H1 (cell line): Measurements from ENCODE around the gene AQP12A. TPM values are rescaled to one million over a fixed set of nuclear protein-coding genes. Genes with fewer than 3 reads are reported as not detected.
A peak's percentile ranks its signal among the peaks of the same experiment; 100 is the strongest.

ENCODE experiments used
- CTCF ChIA-PET: fragments of 300-600 bp; sonication (Branson Sonifier 250); formaldehyde crosslinking; loops from one replicate; lab custom pipeline; 2021; ENCODE audit not compliant: partially characterized antibody; lab: Charles Lee
- POLR2A ChIA-PET: fragments of 300-600 bp; sonication (Branson Sonifier 250); formaldehyde crosslinking; loops from one replicate; lab custom pipeline; 2021; ENCODE audit warnings: inconsistent platforms; ENCODE audit not compliant: partially characterized antibody; lab: Charles Lee
- DNase-seq, 2 experiments: peaks; one replicate each; pipeline versions ENCODE4 v3.0.0 to v3.0.0-alpha.2; 2010 to 2022; ENCODE audit warnings: low spot score in 2 of 2, low read depth in 1 of 2, mixed read lengths in 1 of 2
- FAIRE-seq: peaks from 2 replicates; lab custom pipeline; 2011; peaks lifted over from hg19 to GRCh38; lab: Jason Lieb, UNC
- H2AFZ ChIP-seq: 2 replicates; pipeline ENCODE4 v1.8.1; 2012; ENCODE audit warnings: low read length, inconsistent platforms
- H2AK5ac ChIP-seq: 2 replicates; pipeline ENCODE4 v1.6.1; 2013; ENCODE audit warnings: low read depth, low read length
- H2BK120ac ChIP-seq: replicated peaks from 2 replicates; pipeline ENCODE3; 2013; ENCODE audit warnings: low read depth, low read length, inconsistent platforms
- H2BK12ac ChIP-seq: 2 replicates; pipeline ENCODE4 v1.6.1; 2013; ENCODE audit warnings: low read depth, low read length
- H2BK15ac ChIP-seq: 2 replicates; pipeline ENCODE4 v1.6.1; 2013; ENCODE audit warnings: low read length
- H2BK20ac ChIP-seq: 2 replicates; pipeline ENCODE4 v1.6.1; 2013; ENCODE audit warnings: low read length
- H2BK5ac ChIP-seq: 2 replicates; pipeline ENCODE4 v1.6.1; 2013; ENCODE audit warnings: low read depth, low read length
- H3K14ac ChIP-seq: 2 replicates; pipeline ENCODE4 v1.6.1; 2013; ENCODE audit warnings: inconsistent platforms; ENCODE audit not compliant: insufficient read length
- H3K18ac ChIP-seq: 2 replicates; pipeline ENCODE4 v1.6.1; 2013; ENCODE audit warnings: low read length; ENCODE audit errors: extremely low read depth
- H3K23ac ChIP-seq: 2 replicates; pipeline ENCODE4 v1.6.1; 2013; ENCODE audit warnings: inconsistent platforms; ENCODE audit not compliant: insufficient read length
- H3K23me2 ChIP-seq: 2 replicates; pipeline ENCODE4 v1.6.1; 2013; ENCODE audit warnings: low read depth, low read length
- H3K27ac ChIP-seq: 2 replicates; pipeline ENCODE4 v1.6.1; 2011; ENCODE audit warnings: low read depth, low read length, inconsistent platforms
- H3K27me3 ChIP-seq, 4 experiments: replicated peaks in 1 of 4; 1 replicate in 1 of 4; 2 replicates in 3 of 4; pipeline versions ENCODE4 v1.6.1 to v1.8.1; 2011 to 2013; ENCODE audit warnings: low read length in 3 of 4, mild to moderate bottlenecking in 3 of 4, inconsistent platforms in 2 of 4, mixed read lengths in 2 of 4, moderate library complexity in 1 of 4; ENCODE audit not compliant: control insufficient read depth in 3 of 4, insufficient read depth in 3 of 4; ENCODE audit errors: extremely low read depth in 1 of 4
- H3K36me3 ChIP-seq, 4 experiments: 2 replicates each; pipeline versions ENCODE4 v1.6.1 to v1.8.1; 2011 to 2013; ENCODE audit warnings: mild to moderate bottlenecking in 4 of 4, low read length in 3 of 4, moderate library complexity in 2 of 4, control low read depth in 1 of 4, inconsistent platforms in 1 of 4; ENCODE audit not compliant: insufficient read depth in 4 of 4, control insufficient read depth in 2 of 4
- H3K4ac ChIP-seq: replicated peaks from 2 replicates; pipeline ENCODE3; 2013; ENCODE audit warnings: low read length, low read depth, mixed read lengths, inconsistent platforms; ENCODE audit not compliant: insufficient read length
- H3K4me1 ChIP-seq, 4 experiments: replicated peaks in 1 of 4; 1 replicate in 1 of 4; 2 replicates in 3 of 4; pipeline versions ENCODE4 v1.6.1 to v1.8.1; 2011 to 2013; ENCODE audit warnings: low read length in 3 of 4, inconsistent platforms in 2 of 4, mixed read lengths in 1 of 4; ENCODE audit not compliant: insufficient read depth in 4 of 4, control insufficient read depth in 3 of 4
- H3K4me2 ChIP-seq, 2 experiments: 2 replicates each; pipeline versions ENCODE4 v1.6.1 to v1.8.1; 2011 to 2013; ENCODE audit warnings: low read depth in 2 of 2, low read length in 2 of 2, control low read depth in 1 of 2, inconsistent platforms in 1 of 2, mild to moderate bottlenecking in 1 of 2; ENCODE audit not compliant: insufficient read depth in 1 of 2
- H3K4me3 ChIP-seq, 4 experiments: fragments of 200-600, 300-600 bp in 1 of 4; sonication (generic), shearing (Covaris generic), sonication (Bioruptor Twin) in 1 of 4; 2 replicates each; pipeline versions ENCODE4 v1.5.1 to v1.8.1; 2011 to 2016; ENCODE audit warnings: low read length in 4 of 4, low read depth in 3 of 4, control low read depth in 2 of 4, inconsistent platforms in 2 of 4, mild to moderate bottlenecking in 2 of 4, mixed read lengths in 1 of 4, moderate library complexity in 1 of 4; ENCODE audit not compliant: insufficient read depth in 2 of 4; ENCODE audit errors: extremely low read depth in 1 of 4
- H3K56ac ChIP-seq: replicated peaks from 2 replicates; pipeline ENCODE3; 2013; ENCODE audit warnings: low read depth, mild to moderate bottlenecking, mixed read lengths, low read length, inconsistent platforms; ENCODE audit not compliant: insufficient read length
- H3K79me1 ChIP-seq: 2 replicates; pipeline ENCODE4 v1.6.1; 2013; ENCODE audit warnings: low read depth, low read length, control low read depth
- H3K79me2 ChIP-seq, 2 experiments: 2 replicates each; pipeline versions ENCODE4 v1.6.1 to v1.8.1; 2012 to 2013; ENCODE audit warnings: low read length in 2 of 2, mild to moderate bottlenecking in 2 of 2, inconsistent platforms in 1 of 2; ENCODE audit not compliant: insufficient read depth in 2 of 2, control insufficient read depth in 1 of 2
- H3K9ac ChIP-seq, 4 experiments: replicated peaks in 1 of 4; 1 replicate in 1 of 4; 2 replicates in 3 of 4; pipeline versions ENCODE4 v1.6.1 to v1.8.1; 2011 to 2013; ENCODE audit warnings: low read depth in 3 of 4, low read length in 3 of 4, control low read depth in 2 of 4, mild to moderate bottlenecking in 2 of 4, moderate library complexity in 2 of 4, inconsistent platforms in 1 of 4; ENCODE audit errors: extremely low read depth in 1 of 4
- H3K9me3 ChIP-seq, 2 experiments: 2 replicates each; pipeline versions ENCODE4 v1.6.1 to v1.8.1; 2012 to 2013; ENCODE audit warnings: mild to moderate bottlenecking in 2 of 2, moderate library complexity in 2 of 2, control low read depth in 1 of 2, inconsistent platforms in 1 of 2, low read depth in 1 of 2, low read length in 1 of 2, mixed read lengths in 1 of 2; ENCODE audit not compliant: insufficient read depth in 2 of 2
- H4K20me1 ChIP-seq, 2 experiments: replicated peaks in 1 of 2; 2 replicates each; pipeline versions ENCODE3 to v1.8.1; 2011 to 2013; ENCODE audit warnings: inconsistent platforms in 2 of 2, low read length in 2 of 2, mild to moderate bottlenecking in 1 of 2; ENCODE audit not compliant: insufficient read depth in 2 of 2, control insufficient read depth in 1 of 2
- H4K5ac ChIP-seq: 2 replicates; pipeline ENCODE4 v1.6.1; 2013; ENCODE audit warnings: low read length, low read depth, mixed read lengths, inconsistent platforms; ENCODE audit not compliant: insufficient read length
- H4K8ac ChIP-seq: 2 replicates; pipeline ENCODE4 v1.8.0; 2013; ENCODE audit warnings: mild to moderate bottlenecking, moderate library complexity, low read length, inconsistent platforms; ENCODE audit not compliant: insufficient read depth; ENCODE audit errors: extremely low read depth
- H4K91ac ChIP-seq: replicated peaks from 2 replicates; pipeline ENCODE3; 2013; ENCODE audit warnings: low read length, mixed read lengths, inconsistent platforms; ENCODE audit not compliant: insufficient read length
- BCL11A ChIP-seq, 2 experiments: IDR thresholded peaks; one replicate each; pipeline ENCODE4 v1.6.1; 2011; ENCODE audit warnings: low read depth in 2 of 2, low read length in 2 of 2, mild to moderate bottlenecking in 2 of 2
- CREB1 ChIP-seq: IDR thresholded peaks from 2 replicates; pipeline ENCODE4 v1.6.1; 2012; ENCODE audit warnings: inconsistent platforms
- EGR1 ChIP-seq: IDR thresholded peaks from 2 replicates; pipeline ENCODE4 v1.6.1; 2011; ENCODE audit warnings: low read depth, low read length, borderline replicate concordance
- GABPA ChIP-seq: IDR thresholded peaks from 2 replicates; pipeline ENCODE4 v1.6.1; 2011; ENCODE audit warnings: mild to moderate bottlenecking, low read length, moderate library complexity, borderline replicate concordance; ENCODE audit not compliant: insufficient read depth
- KDM5A ChIP-seq: fragments of 200-600 bp; IDR thresholded peaks from 2 replicates; pipeline ENCODE4 v1.7.1; 2012; ENCODE audit warnings: mild to moderate bottlenecking, low read length, inconsistent platforms, mixed read lengths
- PHF8 ChIP-seq: fragments of 200-600 bp; sonication (generic); conservative IDR thresholded peaks from 2 replicates; pipeline ENCODE4 v1.7.1; 2012; ENCODE audit warnings: low read depth, mild to moderate bottlenecking, inconsistent platforms, low read length, moderate library complexity
- POLR2A ChIP-seq, 2 experiments: IDR thresholded peaks; 1 replicate in 1 of 2; 2 replicates in 1 of 2; pipeline ENCODE4 v1.6.1; 2011; ENCODE audit warnings: low read depth in 2 of 2, low read length in 2 of 2, mild to moderate bottlenecking in 2 of 2; ENCODE audit errors: control extremely low read depth in 1 of 2
- SIX5 ChIP-seq: IDR thresholded peaks from 2 replicates; pipeline ENCODE4 v1.6.1; 2011; ENCODE audit warnings: mild to moderate bottlenecking, low read depth, low read length
- SRF ChIP-seq: IDR thresholded peaks from 2 replicates; pipeline ENCODE4 v1.6.1; 2011; ENCODE audit warnings: mild to moderate bottlenecking, low read depth, low read length, moderate library complexity
- YY1 ChIP-seq: IDR thresholded peaks from 2 replicates; pipeline ENCODE4 v1.6.1; 2011; ENCODE audit warnings: low read depth, mild to moderate bottlenecking, low read length
- WGBS, 2 experiments: shearing (Covaris generic) in 1 of 2; methylation state at CpG; one replicate each; pipeline versions ENCODE4 v1.1.6 to v1.1.7; 2013 to 2015; ENCODE audit warnings: low lambda C conversion rate in 2 of 2, mixed read lengths in 2 of 2, inconsistent platforms in 1 of 2, low coverage in 1 of 2, missing lambda C conversion rate in 1 of 2; ENCODE audit not compliant: insufficient replicate concordance in 2 of 2, insufficient coverage in 1 of 2, insufficient read length in 1 of 2; ENCODE audit errors: extremely low coverage in 1 of 2, missing lambda C conversion rate in 1 of 2; 5-methylcytosine and 5-hydroxymethylcytosine counted together
- polyA plus RNA-seq, 7 experiments: library from polyadenylated mRNA; depleted of rRNA in 3 of 7; stranded (reverse) in 5 of 7; unstranded in 2 of 7; fragments of >200 nt in 5 of 7; fragments of 200-250 nt in 2 of 7; gene quantifications; 1 replicate in 5 of 7; 2 replicates in 1 of 7; 4 replicates in 1 of 7; pipeline versions ENCODE4 v1.2.1 to v1.2.3, GENCODE V29; 2011 to 2013; ENCODE audit warnings: missing spikeins in 2 of 7, mixed read lengths in 2 of 7
- total RNA-seq: library from RNA; stranded (reverse); fragmentation: NEBNext Ultra II Directional; extraction: Animal tissue kit (Norgen Biotek cat#: 25700); gene quantifications from 2 replicates; pipeline ENCODE4 v1.2.1, GENCODE V29; 2021
- TF ChIP-seq, protein P1 (sequence below): IDR thresholded peaks from 2 replicates; pipeline ENCODE4 v1.6.1; 2012; ENCODE audit warnings: inconsistent platforms
- TF ChIP-seq, protein P2 (sequence below): IDR thresholded peaks from 2 replicates; pipeline ENCODE4 v1.6.1; 2012; ENCODE audit warnings: low read length, inconsistent platforms

Gene AQP12A
- total and polyA plus RNA-seq, 2 of the 8 experiments (the other 6 are each of a cell fraction or from before 2014, with no cell fraction given): not detected

DNA sequence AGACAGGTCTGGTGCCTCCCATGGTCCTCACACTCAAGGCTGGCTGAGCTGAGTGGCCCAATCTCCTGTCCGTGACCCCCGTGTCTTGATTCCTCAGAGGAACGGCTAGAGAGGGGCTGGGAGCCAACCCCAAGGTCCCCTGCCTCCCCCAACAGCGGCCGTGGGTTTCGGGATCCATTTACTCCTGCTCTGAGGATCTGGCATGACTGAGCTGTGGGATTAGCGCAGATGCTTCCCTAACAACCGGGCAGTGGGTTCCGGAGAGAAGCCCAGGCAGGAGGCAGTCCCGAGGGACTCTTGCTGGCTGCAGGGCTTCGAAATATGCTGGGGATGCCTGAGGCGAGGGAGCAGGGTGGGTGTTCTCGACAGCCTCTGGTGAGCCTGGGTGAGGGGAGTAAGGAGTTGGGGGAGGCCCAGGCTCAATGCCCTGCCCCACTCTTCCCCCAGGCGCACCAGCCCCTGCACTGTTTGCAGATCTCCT, 47.5 kb upstream of the AQP12A start:
- Histone ChIP-seq H2BK12ac (no peak overlapping the region), H2BK120ac (no peak overlapping the region), H4K8ac (peak overlapping the region; percentile 11; the same call in 1 of the 2 replicates), H3K23ac (no peak overlapping the region), H3K56ac (no peak overlapping the region), H3K18ac (no peak overlapping the region), H3K4me3 (no peak overlapping the region), H4K20me1 (no peaks in the 10 kb centered on the region), H3K4me2 (no peak overlapping the region), H4K5ac (no peak overlapping the region), H2AFZ (no peak overlapping the region), H2BK5ac (no peak overlapping the region), H2AK5ac (no peak overlapping the region), H4K91ac (no peak overlapping the region), H3K4ac (no peak overlapping the region), H3K23me2 (no peaks in the 10 kb centered on the region), H2BK20ac (no peak overlapping the region), H3K9ac (no peak overlapping the region), H3K79me2 (no peaks in the 10 kb centered on the region), H3K27ac (no peak overlapping the region), H3K9me3 (no peaks in the 10 kb centered on the region), H3K4me1 (peaks cover 0 to 10% (median 6%) of the 10 kb centered on the region in 4 experiments; a peak in 5 of 7 replicates), H3K27me3 (peaks cover 0 to 4% (median 2%) of the 10 kb centered on the region in 4 experiments; a peak in 2 of 7 replicates), H3K14ac (no peak overlapping the region), H3K79me1 (no peaks in the 10 kb centered on the region), H2BK15ac (no peak overlapping the region), H3K36me3 (no peaks in the 10 kb centered on the region)
- FAIRE-seq (no peak), DNase-seq (peak in 1 of 2 experiments; percentile 31)
- ChIA-PET POLR2A (no interaction called here), CTCF (interaction anchor here (0.6 to 1.4 kb wide), 3 partner anchors 15 to 206 kb away, joined by 3 to 4 read pairs (median 4); no protein-coding TSS in a partner anchor)
- WGBS, 2 experiments: 86% methylated on average over 14 of the region's 14 CpGs; no CpG with 5 or more reads in 1 of the 2 experiments
- TF ChIP-seq, protein P1, sequence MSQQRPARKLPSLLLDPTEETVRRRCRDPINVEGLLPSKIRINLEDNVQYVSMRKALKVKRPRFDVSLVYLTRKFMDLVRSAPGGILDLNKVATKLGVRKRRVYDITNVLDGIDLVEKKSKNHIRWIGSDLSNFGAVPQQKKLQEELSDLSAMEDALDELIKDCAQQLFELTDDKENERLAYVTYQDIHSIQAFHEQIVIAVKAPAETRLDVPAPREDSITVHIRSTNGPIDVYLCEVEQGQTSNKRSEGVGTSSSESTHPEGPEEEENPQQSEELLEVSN: no peak
- TF ChIP-seq PHF8: no peak
- no peak for TF ChIP-seq SIX5
- TF ChIP-seq GABPA: no peak
- TF ChIP-seq BCL11A (IDR thresholded peaks at IDR 0.05; ENCODE audit: low read depth in 2 of 2, low read length in 2 of 2): no peak
- TF ChIP-seq CREB1: no peak
- no peak for TF ChIP-seq YY1
- no peak for TF ChIP-seq POLR2A (IDR thresholded peaks at IDR 0.05; ENCODE audit: control extremely low read depth in 1 of 2, low read depth in 2 of 2, low read length in 2 of 2)
- TF ChIP-seq EGR1: no peak
- TF ChIP-seq, protein P2, sequence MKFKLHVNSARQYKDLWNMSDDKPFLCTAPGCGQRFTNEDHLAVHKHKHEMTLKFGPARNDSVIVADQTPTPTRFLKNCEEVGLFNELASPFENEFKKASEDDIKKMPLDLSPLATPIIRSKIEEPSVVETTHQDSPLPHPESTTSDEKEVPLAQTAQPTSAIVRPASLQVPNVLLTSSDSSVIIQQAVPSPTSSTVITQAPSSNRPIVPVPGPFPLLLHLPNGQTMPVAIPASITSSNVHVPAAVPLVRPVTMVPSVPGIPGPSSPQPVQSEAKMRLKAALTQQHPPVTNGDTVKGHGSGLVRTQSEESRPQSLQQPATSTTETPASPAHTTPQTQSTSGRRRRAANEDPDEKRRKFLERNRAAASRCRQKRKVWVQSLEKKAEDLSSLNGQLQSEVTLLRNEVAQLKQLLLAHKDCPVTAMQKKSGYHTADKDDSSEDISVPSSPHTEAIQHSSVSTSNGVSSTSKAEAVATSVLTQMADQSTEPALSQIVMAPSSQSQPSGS: no peak
- TF ChIP-seq SRF: no peak
- no peak for TF ChIP-seq KDM5A
